Natural killer cell (primary cell): Measurements from ENCODE around the gene EIF4G1. TPM values are rescaled to one million over a fixed set of nuclear protein-coding genes. Genes with fewer than 3 reads are reported as not detected.

Experiments used
- ATAC-seq, 3 donors: fragments of 150-1000 bp in 2 of 3; fragments of 200-7000 bp in 1 of 3; cut with Tn5 transposase; 1 replicate in 1 of 3; 2 replicates in 2 of 3; pipeline ENCODE4 v1.10.0; 2021; ENCODE audit warnings: mild to moderate bottlenecking in 2 of 3, moderate library complexity in 2 of 3
- DNase-seq, 2 donors: peaks; one replicate each; pipeline versions ENCODE4 v3.0.0 to v3.0.0-alpha.2; 2013 to 2021; ENCODE audit warnings: mixed read lengths in 1 of 2
- H3K27ac ChIP-seq: one replicate; pipeline ENCODE4 v1.5.1; 2013; ENCODE audit warnings: mild to moderate bottlenecking, low read length
- H3K27me3 ChIP-seq: one replicate; pipeline ENCODE4 v1.6.1; 2013; ENCODE audit warnings: low read length; ENCODE audit not compliant: control insufficient read depth, insufficient read depth
- H3K36me3 ChIP-seq: one replicate; pipeline ENCODE4 v1.6.1; 2013; ENCODE audit warnings: low read length; ENCODE audit not compliant: control insufficient read depth, insufficient read depth
- H3K4me1 ChIP-seq: one replicate; pipeline ENCODE4 v1.6.1; 2013; ENCODE audit warnings: low read length; ENCODE audit not compliant: control insufficient read depth, insufficient read depth
- H3K4me3 ChIP-seq: one replicate; pipeline ENCODE4 v1.5.1; 2013; ENCODE audit warnings: low read length
- H3K9me3 ChIP-seq: one replicate; pipeline ENCODE4 v1.6.1; 2013; ENCODE audit warnings: low read length; ENCODE audit not compliant: control insufficient read depth, insufficient read depth
- H3K27ac Mint-ChIP-seq, 2 donors: one replicate each; pipeline ENCODE4 v1.8.0; 2022; ENCODE audit warnings: mild to moderate bottlenecking in 2 of 2, mixed read lengths in 2 of 2, moderate library complexity in 1 of 2
- H3K27me3 Mint-ChIP-seq, 2 donors: one replicate each; pipeline ENCODE4 v1.8.0; 2022; ENCODE audit warnings: low read depth in 2 of 2, mixed read lengths in 2 of 2
- H3K36me3 Mint-ChIP-seq: one replicate; pipeline ENCODE4 v1.8.0; 2022; ENCODE audit warnings: mixed read lengths
- H3K4me1 Mint-ChIP-seq, 2 donors: one replicate each; pipeline ENCODE4 v1.8.0; 2022; ENCODE audit warnings: mixed read lengths in 2 of 2
- H3K4me3 Mint-ChIP-seq: one replicate; pipeline ENCODE4 v1.8.0; 2022; ENCODE audit warnings: mild to moderate bottlenecking, moderate library complexity, mixed read lengths
- H3K9me3 Mint-ChIP-seq, 2 donors: one replicate each; pipeline ENCODE4 v1.8.0; 2022; ENCODE audit warnings: mixed read lengths in 2 of 2
- WGBS: methylation state at CpG from one replicate; pipeline ENCODE4 v1.1.7; 2013; ENCODE audit warnings: missing lambda C conversion rate; ENCODE audit not compliant: insufficient coverage; 5-methylcytosine and 5-hydroxymethylcytosine counted together
- intact Hi-C: fragments of 100-400 bp; cut with micrococcal nuclease; formaldehyde crosslinking; loops from one replicate; pipeline ENCODE4 v1.14.2; 2022
- total RNA-seq, 4 donors: library from RNA; stranded (reverse); fragments of 120-200 nt in 1 of 4; gene quantifications; one replicate each; pipeline versions ENCODE4 v1.2.3 to v1.2.4, GENCODE V29; 2013 to 2022
- TF ChIP-seq, protein P1 (sequence below): fragments of 200-600 bp; IDR thresholded peaks from one replicate; pipeline ENCODE4 v1.8.0; 2022; ENCODE audit warnings: antibody characterized with exemption

Gene EIF4G1
- total RNA-seq, 3 donors from 2014 or later (not counting 1 experiment from before 2014, with no cell fraction given) = 220 to 235 (median 227) TPM

DNA sequence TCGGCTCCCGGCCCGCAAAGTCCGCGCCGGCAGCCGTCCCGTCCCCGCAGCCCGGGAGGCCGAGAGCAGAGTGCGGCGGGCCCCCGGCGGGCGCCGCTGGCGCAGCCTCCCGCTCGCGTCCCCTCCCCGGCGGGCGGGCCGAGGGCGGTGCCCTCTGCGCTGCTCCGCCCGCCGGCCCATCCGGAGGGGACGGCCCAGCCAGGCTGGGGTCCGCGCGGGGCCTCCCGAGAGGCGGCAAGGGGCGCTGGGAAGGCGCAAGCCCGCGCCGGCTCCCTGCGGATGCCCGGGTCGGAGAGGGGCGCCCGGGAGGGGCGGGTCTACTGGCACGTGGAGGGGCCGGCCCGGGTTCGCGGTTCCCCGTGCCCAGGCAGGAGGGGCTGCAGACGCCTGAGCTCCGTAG lies 47.1 kb downstream of the EIF4G1 start, which contains the start of the genes CLCN2 and POLR2H:
TSS of gene CLCN2 (minus strand) at position 74 of the 400 bp plus-strand sequence. CDS start 126 bp downstream, outside the sequence.
TSS of gene POLR2H (plus strand) at position 179 of the 400 bp plus-strand sequence. CDS start 1,783 bp downstream, outside the sequence.
- peak within 1 kb of the TSS; percentile 96 to 97 for H3K27ac Mint-ChIP-seq
- under 1% methylated on average over 56 of the region's 56 CpGs for WGBS
- peaks cover 32% of the 10 kb centered on the region for H3K4me1 ChIP-seq
- TF ChIP-seq, protein P1, sequence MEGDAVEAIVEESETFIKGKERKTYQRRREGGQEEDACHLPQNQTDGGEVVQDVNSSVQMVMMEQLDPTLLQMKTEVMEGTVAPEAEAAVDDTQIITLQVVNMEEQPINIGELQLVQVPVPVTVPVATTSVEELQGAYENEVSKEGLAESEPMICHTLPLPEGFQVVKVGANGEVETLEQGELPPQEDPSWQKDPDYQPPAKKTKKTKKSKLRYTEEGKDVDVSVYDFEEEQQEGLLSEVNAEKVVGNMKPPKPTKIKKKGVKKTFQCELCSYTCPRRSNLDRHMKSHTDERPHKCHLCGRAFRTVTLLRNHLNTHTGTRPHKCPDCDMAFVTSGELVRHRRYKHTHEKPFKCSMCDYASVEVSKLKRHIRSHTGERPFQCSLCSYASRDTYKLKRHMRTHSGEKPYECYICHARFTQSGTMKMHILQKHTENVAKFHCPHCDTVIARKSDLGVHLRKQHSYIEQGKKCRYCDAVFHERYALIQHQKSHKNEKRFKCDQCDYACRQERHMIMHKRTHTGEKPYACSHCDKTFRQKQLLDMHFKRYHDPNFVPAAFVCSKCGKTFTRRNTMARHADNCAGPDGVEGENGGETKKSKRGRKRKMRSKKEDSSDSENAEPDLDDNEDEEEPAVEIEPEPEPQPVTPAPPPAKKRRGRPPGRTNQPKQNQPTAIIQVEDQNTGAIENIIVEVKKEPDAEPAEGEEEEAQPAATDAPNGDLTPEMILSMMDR = no peak
- H3K9me3 ChIP-seq = no peaks in the 10 kb centered on the region
- peak within 1 kb of the TSS; percentile 92 for H3K4me3 Mint-ChIP-seq
- H3K4me1 Mint-ChIP-seq = peaks cover 19 to 43% of the 10 kb centered on the region in 2 donors
- peaks cover 1% of the 10 kb centered on the region for H3K36me3 ChIP-seq
- H3K4me3 ChIP-seq = peak within 1 kb of the TSS; percentile 57
- peak within 1 kb of the TSS; percentile 86 for H3K27ac ChIP-seq
- no peaks in the 10 kb centered on the region for H3K36me3 Mint-ChIP-seq
- no peaks in the 10 kb centered on the region for H3K27me3 ChIP-seq
- ATAC-seq = peak; percentile 46 to 58 (median 54)
- DNase-seq = peak; percentile 49 to 56
- no peaks in the 10 kb centered on the region for H3K9me3 Mint-ChIP-seq
- H3K27me3 Mint-ChIP-seq = peaks cover 0 to 3% of the 10 kb centered on the region in 2 donors
- intact Hi-C loops = no loop called here

DNA sequence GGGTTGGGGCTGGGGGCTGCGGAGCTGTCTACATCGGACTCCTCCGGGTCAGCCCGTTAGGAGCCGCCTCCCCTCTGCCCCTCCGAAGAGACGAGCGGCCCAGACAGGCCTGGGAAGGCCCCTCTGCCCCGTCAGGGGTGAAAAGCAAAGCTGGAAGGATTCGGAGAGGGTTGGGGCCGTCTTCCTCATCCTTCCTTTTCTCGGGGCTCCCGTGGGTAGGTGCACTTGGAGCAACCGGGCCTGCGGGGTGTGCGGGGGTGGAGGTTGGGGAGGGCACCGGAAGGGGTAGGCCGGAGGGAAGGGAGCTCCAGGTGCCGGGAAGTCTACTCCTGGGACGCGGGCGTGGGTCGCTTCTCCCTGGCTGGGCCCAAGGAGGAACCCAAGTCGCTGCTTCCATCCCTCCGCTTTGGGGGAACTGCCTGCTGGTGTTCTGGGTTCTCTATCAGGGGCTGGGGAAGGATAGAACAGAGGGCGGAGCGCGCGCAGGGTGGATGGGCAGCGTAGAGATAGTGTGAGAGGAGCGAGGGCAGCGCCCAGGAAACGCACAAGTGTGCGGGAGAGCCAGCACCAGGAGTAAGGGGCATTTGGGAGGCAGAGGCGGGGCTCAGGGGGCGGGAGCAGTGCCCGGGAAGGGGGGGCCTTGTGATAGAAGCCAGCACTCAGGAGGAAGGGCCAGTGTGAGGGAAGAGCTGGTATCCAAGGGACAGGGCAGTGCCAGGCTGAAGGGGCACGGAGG lies 47.7 kb downstream of the EIF4G1 start:
- H3K27me3 ChIP-seq = no peaks in the 10 kb centered on the region
- H3K4me1 ChIP-seq = peaks cover 32% of the 10 kb centered on the region
- Mint-ChIP-seq H3K4me3 (peak overlapping the region; percentile 92), H3K27me3 (peaks cover 0 to 3% of the 10 kb centered on the region in 2 donors), H3K9me3 (no peaks in the 10 kb centered on the region), H3K4me1 (peaks cover 19 to 43% of the 10 kb centered on the region in 2 donors), H3K36me3 (no peaks in the 10 kb centered on the region), H3K27ac (peak overlapping the region; percentile 96 to 97)
- no peaks in the 10 kb centered on the region for H3K9me3 ChIP-seq
- TF ChIP-seq, protein P1 = no peak
- peak overlapping the region; percentile 86 for H3K27ac ChIP-seq
- peaks cover 6% of the 10 kb centered on the region for H3K36me3 ChIP-seq
- peak in 1 of 2 donors; percentile 58 for DNase-seq
- peak in 2 of 3 donors; percentile 7 to 8 for ATAC-seq
- intact Hi-C loops = loop anchor here (2.0 kb wide), 1 partner anchor 113 kb away; the partner anchor contains the start of genes ALG3 and EEF1AKMT4
- peak overlapping the region; percentile 57 for H3K4me3 ChIP-seq
- WGBS = 0% methylated on average over 38 of the region's 38 CpGs

DNA sequence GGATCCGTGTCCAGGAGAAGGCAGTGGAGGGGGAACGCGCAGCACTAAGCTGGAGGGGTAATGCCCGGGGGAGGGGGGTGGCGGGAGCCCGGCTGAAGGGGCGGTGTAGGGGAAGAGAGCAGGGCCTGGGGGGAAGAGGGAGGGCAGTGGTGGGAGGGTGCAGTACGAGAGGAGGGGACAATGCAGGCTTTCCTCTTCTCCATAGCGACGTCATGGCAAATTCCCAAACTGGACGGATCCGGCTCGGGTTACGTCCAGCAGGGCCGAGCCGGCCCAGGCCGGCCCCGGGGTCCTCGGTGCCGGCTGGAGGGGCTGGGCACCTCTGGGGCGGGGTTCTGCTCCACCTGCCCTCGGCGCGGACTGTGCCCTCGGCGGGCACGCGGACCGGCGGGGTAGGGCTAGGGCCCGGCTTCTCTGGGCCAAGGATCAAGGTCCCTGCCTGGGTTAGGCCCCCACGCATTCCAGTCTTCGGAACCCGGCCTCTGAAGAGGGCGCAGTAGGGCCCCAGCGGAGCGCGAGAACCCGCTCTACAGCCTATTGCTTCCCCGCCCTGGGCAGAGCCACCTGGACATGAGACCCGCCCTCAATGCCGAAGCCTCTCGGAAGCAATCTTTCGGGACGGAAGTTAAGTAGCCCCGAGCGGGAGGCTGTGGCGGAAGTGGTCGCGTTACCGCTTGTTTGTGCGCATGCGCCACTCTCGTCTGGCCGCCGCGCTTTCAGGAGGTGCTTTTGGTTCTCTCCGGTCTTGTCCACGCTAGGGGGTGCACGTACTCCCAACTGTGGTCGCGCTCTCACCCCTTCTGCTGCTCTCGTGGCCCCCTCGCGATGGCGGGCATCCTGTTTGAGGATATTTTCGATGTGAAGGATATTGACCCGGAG lies 48.5 kb downstream of the EIF4G1 start:
- H3K36me3 ChIP-seq = peaks cover 11% of the 10 kb centered on the region
- intact Hi-C loops = loop anchor here (1.0 to 2.0 kb wide), 3 partner anchors 28 to 114 kb away; partner anchors contain the start of genes ALG3, EEF1AKMT4 and PSMD2
- peak overlapping the region; percentile 96 to 97 for H3K27ac Mint-ChIP-seq
- DNase-seq (peak; percentile 93 to 98), ATAC-seq (peak; percentile 76 to 88 (median 83))
- under 1% methylated on average over 68 of the region's 68 CpGs for WGBS
- peak overlapping the region; percentile 86 for H3K27ac ChIP-seq
- no peaks in the 10 kb centered on the region for H3K9me3 ChIP-seq
- H3K9me3 Mint-ChIP-seq = no peaks in the 10 kb centered on the region
- H3K27me3 Mint-ChIP-seq = peaks cover 0 to 3% of the 10 kb centered on the region in 2 donors
- H3K4me3 Mint-ChIP-seq = peak overlapping the region; percentile 99
- H3K4me1 ChIP-seq = peaks cover 32% of the 10 kb centered on the region
- H3K36me3 Mint-ChIP-seq = no peaks in the 10 kb centered on the region
- H3K4me3 ChIP-seq = peak overlapping the region; percentile 57
- peaks cover 19 to 43% of the 10 kb centered on the region in 2 donors for H3K4me1 Mint-ChIP-seq
- TF ChIP-seq, protein P1 = peak; percentile 61
- H3K27me3 ChIP-seq = no peaks in the 10 kb centered on the region
